COLO668 (cell line): Measurements from ENCODE around the gene TIMP3.
A peak's percentile ranks its signal among the peaks of the same experiment; 100 is the strongest.
"Not testable (repeated sequence)": the region's sequence is repeated elsewhere in the genome, so short reads cannot be mapped to it uniquely, and the experiment has no call there.

Source experiments
- DNase-seq: peaks from one replicate; lab custom pipeline; 2025; ENCODE audit not compliant: unreplicated experiment; lab: John Stamatoyannopoulos, UW

TIMP3 gene

DNA sequence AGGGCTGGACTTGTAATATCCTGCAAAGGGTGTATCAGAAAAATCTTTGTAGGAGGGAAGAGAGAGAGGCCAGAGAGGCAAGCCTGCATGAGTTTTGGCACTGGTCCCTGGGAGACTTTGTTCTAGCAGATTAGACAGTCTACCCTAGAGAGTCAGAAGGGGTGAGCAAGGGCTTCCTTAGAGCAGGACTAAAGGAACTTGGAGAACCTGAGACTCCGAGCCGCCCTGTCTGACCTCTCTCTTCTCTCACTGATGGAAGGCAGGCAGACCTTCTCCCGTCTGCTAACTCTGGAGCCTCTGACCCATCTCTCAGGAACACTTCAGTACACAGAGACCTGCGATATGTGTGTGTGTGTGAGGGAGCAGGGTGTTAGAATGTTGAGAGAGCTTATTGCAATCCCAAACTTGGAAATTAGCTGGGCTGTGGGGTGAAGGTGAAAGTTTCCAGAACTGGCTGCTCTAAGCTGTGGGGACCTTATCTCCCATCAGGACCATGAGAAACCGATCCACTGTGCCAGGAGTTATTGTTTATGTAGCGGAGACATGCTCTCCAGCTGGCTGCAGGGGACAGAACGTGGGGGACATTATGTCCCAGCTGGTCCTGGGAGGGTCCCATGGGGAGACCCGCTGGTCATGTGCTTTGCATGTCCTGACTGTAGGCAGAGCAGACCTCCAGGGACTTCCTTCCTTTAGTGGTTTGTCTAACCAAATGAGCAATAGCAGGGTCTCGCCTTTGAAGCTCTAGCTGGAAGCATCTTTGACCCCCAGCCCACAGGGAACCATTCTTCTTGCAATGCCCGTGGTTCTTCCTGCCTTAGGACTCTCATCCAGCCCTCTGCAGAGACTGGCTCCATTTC lies 51.1 kb downstream of the TIMP3 start:
- no peak for DNase-seq

DNA sequence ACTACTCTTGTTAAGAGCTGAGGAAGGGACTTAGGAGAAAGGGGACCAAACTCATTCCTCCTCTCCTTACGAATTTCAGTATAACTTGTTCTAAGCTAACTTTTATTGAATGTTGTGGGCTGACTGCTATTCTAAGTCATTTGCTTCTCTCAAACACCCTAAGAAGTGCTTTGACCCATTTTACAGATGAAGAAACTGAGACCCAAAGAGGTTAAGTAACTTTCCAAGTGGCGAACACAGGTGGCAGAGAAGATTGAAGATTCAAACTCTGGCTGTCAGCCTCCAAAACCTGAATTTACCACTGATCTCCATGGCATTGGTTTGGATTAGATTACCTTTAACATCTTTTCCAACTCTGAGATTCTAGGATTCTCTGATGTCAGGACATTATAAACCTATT lies 52.2 kb downstream of the TIMP3 start:
- no peak for DNase-seq

DNA sequence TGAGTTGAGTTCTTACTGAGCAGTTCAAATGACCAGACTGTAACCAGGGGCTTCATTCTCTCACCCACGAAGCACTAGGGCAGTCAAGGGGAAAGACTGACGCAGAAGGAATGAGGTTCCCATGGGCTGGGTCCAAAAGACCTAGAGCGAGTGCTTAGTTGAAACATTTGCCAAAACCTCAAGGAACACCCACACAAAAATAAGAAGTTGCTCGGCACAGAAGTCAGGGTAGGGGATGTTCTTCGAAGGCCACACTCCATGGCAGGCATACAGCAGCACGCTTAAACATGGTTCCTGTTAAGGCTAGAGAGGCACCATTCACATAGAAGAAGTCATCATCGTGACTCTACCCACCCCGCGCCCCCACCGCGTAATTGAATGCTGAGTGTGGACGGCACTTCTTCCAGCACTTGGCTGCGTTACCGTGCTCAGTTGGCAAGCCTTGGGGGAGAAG lies 52.9 kb downstream of the TIMP3 start:
- DNase-seq = no peak

DNA sequence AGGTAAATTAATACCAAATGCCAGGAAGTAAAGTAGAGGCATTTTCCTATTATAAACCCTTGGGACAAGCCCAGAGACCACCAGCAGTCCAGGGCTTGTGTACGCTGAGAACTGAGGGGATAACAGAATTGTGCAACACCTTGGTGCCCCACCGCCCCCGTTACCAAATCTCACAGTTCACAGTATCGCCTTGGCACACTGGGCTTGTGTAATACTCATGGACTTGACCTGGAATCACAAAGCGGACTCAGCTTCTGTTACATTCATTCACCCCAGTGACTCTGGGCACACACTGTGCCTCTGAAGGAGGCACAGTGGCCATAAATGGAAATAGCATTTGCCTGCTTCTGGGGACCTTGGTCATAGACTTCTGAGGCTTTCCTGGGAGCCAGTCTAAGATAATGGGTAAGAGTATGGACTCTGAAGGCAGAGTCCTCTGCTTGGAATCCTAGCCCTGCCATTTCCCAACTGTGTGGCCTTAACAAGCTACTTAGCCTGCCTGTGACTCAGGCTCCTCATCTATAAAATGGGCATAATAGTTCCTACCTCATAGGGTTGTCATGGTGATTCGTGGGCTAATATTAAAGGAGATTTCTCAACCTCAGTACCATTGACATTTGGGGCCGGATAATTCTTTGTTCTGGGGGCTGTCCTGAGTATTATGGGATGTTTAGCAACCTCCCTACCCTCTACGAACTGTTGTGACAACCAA lies 53.7 kb downstream of the TIMP3 start:
- no peak for DNase-seq

DNA sequence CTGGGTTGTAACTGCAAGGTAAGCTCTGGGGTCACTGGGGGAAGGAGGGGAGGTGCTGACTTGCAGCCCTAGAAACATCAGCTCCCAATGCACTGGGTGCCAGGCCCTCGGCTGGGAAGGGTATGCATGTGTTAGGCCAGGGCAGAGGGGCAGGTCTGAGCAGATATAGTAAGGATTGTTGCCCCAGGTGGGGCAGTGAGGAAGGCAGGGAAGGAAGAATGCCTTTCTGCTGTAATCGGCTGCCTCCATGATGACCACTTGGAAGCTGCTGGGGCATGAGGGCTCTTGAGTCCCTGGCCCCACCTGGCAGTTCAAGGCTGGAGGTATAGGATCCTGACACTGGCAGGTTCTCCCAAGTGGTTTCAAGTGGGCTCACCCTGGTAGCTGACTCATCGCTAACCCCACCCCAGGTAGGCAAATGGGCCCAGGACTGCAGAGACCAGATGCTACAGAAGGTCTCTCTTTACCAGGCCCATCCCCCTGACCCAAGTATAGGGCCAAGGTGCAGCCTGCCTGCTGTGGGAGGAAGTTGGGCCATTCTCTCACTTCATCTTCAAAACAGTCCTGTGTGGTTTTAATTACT lies 56.7 kb downstream of the TIMP3 start:
- peak; percentile 27 for DNase-seq

DNA sequence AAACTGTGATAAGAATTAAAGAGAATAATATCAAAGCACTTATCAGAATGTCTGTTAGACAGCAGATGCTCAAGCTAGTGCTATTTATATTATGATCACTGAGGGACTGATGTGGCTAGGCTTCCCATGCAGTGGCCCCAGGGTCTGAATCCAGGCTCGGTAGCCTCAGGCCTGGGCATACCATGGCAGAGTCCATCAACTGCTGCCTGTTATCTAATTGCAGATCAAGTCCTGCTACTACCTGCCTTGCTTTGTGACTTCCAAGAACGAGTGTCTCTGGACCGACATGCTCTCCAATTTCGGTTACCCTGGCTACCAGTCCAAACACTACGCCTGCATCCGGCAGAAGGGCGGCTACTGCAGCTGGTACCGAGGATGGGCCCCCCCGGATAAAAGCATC lies 57.5 kb downstream of the TIMP3 start:
- DNase-seq = peak; percentile 8

DNA sequence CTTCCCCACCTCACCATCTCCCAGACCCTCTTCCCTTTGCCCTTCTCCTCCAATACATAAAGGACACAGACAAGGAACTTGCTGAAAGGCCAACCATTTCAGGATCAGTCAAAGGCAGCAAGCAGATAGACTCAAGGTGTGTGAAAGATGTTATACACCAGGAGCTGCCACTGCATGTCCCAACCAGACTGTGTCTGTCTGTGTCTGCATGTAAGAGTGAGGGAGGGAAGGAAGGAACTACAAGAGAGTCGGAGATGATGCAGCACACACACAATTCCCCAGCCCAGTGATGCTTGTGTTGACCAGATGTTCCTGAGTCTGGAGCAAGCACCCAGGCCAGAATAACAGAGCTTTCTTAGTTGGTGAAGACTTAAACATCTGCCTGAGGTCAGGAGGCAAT lies 58.2 kb downstream of the TIMP3 start:
- no peak for DNase-seq

DNA sequence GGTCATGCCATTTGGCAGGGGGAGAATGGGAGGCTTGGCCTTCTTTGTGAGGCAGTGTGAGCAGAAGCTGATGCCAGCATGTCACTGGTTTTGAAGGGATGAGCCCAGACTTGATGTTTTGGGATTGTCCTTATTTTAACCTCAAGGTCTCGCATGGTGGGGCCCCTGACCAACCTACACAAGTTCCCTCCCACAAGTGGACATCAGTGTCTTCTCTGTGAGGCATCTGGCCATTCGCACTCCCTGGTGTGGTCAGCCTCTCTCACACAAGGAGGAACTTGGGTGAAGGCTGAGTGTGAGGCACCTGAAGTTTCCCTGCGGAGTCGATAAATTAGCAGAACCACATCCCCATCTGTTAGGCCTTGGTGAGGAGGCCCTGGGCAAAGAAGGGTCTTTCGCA lies 59.8 kb downstream of the TIMP3 start:
- no peak for DNase-seq

DNA sequence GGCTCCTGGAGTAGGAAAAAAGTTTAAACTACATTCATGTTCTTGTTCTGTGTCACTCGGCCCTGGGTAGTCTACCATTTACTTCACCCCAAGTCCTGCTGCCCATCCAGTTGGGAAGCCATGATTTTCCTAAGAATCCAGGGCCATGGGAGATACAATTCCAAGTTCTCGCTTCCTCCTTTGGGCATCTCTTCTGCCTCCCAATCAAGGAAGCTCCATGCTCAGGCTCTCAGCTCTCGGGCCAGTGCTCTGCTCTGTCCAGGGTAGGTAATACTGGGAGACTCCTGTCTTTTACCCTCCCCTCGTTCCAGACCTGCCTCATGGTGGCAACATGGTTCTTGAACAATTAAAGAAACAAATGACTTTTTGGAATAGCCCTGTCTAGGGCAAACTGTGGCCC lies 60.6 kb downstream of the TIMP3 start:
- no peak for DNase-seq

DNA sequence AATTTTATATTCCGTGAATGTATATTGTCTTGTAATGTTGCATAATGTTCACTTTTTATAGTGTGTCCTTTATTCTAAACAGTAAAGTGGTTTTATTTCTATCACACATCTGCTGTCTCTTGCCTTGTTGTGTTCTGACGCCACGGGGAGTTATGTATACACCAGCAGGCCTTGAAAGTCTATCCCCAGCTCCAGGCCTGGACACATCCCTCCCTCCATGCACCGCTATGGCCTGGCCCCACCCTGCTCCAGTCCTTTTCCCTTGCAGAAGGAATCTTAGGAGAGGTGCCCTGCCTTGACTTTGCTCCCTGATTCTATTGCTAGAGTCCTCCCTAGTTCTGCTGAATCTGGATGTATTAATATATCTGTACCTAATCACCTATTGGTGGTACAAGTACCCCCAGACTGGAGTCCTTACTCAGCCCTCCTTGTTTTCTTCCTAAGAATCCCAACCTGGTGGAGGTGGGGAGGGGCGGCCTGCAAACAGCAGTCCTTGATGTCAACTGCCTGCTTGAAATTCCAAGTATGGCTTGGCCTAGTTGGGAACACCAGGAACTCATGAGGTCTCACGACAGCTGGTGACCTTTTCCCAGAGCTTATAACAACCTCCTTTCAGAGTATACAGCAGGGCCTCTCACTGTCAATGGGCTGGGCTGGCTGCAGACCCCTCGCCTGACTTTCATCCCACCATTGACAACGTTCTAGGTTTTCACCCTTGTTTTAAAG lies 61.6 kb downstream of the TIMP3 start:
- DNase-seq = no peak

DNA sequence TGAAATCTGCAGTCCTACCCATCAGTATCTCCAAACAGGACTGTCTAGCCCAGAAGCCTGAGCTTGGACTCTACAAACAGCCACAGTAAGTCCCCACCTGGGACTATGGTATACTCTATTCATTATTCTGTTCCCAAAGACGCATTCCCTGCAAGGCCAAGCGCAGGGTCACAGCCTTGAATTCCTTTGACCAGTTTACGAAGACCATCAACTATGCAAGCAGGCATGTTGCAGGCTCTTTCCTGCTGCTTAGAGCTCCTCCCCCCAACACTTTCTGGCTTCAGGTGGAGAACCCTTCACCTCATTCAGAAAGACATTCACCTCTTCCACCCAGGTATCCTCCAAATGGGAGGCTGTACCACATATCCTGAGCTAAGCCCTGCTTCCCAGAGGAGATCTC lies 62.5 kb downstream of the TIMP3 start:
- no peak for DNase-seq

DNA sequence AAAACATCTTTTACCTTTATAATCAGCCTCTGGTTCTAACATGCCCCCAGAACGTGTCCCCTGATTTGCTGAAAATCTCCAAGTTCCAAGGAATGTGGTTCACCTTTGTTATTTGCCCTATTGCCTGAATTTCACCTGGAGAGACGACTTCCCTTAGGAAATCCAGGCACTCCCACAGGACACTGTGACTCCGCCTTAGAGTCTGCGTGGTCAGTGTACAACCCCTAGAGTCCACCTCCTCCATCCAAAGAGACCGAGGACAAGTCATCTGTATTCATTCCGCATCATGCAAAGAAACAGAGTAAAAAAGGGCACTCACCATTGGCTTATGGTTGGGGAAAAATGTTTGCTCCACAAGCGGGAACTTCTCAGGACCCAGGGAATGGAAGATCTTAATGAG lies 63.1 kb downstream of the TIMP3 start:
- DNase-seq = no peak

DNA sequence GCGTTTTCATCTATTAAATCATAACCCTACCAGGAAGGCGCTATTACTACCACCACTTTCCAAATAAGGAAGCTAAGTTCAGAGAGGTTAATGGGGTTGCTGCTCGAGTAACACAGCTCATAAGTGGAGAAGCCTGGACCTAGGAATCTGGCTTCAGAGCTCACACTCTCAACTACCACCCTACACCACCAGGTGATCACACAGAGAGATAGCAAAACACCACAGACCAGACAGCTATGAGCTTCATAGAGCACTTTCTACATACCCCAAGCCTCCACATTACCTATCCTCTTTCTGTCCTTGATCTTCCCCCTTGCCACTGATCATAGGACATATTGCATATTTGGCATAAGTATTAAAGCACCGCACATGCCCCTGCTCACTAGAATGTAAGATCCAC lies 65.4 kb downstream of the TIMP3 start:
- DNase-seq = no peak

DNA sequence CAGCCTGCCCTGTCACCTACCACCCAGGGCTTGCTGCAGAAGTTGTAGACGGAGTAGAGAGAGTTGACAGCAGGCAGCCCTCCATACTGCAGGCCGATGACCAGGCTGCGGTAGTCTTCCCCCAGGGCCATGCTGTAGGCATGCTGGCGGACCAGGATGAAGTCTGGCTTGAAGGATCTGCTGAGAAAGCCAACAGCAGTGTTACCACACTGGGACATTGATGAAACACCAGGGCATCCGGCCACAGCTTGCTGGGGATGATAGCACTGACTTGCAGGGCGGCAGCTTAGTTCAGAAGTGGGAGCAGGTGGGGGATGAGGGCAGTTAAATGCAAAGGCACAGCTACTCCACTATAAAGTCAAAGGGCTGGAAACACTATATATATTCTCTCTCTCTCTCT lies 67.4 kb downstream of the TIMP3 start:
- no peak for DNase-seq

DNA sequence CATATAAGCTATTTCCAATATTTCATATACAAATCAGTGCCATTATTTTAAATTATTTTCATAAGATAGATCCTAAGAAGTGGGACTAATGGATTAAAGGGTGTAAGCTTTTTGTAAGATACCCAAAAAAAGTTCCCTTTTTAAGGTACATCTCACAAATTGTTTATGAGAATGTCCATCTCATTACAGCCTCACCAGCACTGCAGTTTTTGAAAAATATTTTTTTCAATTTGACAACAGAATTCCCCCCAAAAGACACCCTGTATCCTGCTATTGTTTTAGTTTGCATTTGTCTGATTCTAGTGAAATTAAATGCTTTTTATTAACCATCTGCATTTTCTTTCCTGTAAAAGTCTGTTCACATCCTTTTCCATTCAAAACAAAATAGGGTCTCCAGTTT lies 69.0 kb downstream of the TIMP3 start:
- DNase-seq = no peak

DNA sequence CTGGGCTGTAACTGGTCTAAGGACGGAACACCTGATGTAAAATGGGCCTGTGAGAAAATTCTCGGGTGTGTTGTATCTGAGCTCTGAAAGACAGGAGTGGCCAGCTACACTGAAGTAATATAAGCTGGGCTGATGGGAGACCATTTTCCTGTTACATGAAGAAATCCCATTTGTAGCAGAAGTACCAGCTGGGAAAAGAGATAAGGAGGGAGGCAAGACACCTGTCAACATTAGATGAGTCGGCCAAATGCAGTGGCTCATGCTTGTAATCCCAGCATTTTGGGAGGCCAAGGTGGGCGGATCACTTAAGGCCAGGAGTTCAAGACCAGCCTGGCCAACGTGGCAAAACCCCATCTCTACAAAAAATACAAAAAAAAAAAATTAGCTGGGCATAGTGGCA lies 72.1 kb downstream of the TIMP3 start:
- DNase-seq = not testable (repeated sequence)

DNA sequence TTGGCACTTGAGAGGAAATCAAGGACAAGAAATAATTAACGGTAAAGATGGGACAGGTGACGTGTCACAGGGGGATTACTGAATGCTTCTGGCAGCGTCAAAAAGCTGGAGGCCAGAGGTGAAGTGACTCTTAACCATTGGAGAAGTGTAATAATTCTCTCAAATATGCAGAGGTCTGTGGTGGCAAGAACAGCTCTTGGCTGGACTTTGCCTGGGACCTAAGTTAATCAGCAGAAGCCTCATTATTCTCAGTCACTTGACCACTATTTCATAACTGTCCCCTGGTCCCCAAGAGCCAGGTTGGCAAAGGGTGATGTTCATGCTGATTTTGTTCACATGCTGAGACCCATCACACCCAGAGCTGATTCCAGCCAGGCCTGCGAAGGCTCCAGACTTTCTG lies 72.9 kb downstream of the TIMP3 start:
- no peak for DNase-seq

DNA sequence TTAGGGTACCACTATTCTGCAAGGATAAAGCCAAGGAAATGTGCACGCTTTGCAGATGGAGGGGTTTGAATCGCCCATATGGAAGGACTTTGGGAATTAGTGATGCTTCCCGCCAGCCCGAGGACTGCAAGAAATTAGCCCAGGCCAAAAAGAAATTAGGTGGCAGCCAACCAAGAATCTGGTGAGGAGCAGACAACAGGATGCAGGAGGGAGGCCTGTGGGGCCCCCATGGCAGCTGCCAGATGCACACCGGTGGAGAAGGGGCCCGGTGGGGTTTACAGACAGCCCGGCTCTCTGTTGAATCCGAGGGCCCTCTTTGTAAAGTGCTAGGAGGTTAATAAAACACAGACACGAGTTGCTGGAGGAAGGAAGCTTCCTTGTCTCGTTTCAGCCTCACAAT lies 73.5 kb downstream of the TIMP3 start:
- no peak for DNase-seq

DNA sequence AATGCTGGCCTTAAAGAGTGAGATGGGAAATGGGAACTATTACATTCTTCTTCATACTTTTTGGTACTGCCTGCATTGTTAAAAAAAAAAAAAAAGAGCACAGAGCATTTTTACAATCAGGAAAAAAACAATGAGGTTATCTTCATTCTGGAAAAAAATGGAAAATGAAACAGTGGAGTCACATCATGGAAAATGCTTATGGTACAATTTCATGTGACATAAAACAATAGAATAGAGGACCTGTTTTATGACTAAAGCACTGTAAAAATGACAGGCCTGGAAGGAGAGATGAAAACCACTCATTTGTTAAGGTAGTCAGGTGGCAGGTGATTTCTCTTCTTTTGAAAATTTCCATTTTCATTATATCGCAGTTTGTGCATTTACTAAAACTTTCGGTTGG lies 75.0 kb downstream of the TIMP3 start:
- no peak for DNase-seq

DNA sequence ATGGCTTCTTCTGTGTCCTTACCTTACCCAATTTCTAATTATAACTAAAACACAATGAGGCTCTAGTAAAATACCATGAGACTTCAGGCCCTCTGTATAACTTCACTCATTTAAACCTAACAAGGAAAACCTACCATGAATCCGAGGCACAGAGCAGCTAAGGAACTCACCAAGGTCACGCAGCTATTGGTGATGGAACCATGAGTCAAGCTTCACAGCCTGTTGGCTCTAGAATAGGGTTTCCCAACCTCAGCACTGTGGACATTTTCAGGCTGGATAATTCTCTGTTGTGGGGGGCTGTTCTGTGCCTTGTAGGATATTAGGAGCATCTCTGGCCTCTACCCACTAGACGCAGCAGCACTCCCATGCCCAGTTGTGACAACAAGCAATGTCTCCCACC lies 75.7 kb downstream of the TIMP3 start:
- no peak for DNase-seq

DNA sequence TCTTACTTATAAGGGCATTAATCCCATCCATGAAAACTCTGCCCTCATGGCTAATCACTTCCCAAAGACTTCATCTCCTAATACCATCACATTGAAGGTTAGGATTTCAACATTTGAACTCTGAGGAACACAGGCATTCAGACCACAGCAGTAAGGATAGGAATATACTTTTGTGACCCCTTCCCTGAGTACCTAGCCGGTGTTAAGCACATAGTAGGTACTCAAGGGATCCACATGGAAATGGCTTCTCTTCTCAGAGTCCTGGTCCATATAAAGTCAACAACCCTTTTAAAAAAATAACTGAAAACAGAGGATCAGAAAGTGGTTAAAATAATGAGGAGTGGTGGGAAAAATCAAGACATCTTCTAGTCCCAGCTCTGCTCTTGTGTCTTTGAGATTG lies 78.0 kb downstream of the TIMP3 start:
- DNase-seq = no peak

DNA sequence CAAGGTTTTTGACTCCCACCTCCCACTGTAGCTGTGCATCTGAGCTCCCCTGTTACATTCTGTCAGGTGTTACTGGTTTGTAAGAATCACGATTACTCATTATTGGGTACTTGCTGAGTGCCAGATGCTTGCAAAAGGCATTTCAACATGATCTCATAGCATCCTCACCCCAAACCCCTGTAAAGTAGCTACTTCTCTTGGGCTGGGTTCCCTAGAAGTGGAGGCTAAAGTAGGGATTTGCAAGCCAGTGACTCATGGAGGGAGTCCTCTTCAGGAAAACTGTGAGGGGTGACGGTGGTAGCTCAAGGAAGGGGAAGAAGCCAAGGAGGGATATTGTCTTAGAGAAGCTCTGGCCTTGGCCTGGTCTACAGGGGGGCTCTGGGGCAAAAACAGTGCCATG lies 78.6 kb downstream of the TIMP3 start:
- no peak for DNase-seq
